HepG2 (cell line): ENCODE data around the gene PRXL2B. TPM values are rescaled to one million over a fixed set of nuclear protein-coding genes. Genes with fewer than 3 reads are reported as not detected.

Source experiments
- CHD2 ChIP-seq: IDR thresholded peaks from 2 replicates; pipeline ENCODE4 v1.6.1; 2011; ENCODE audit warnings: low read depth, low read length, improper control_type of control experiment
- GATA4 ChIP-seq: sonication (generic); IDR thresholded peaks from 2 replicates; pipeline ENCODE4 v1.6.1; 2016; ENCODE audit warnings: antibody characterized with exemption, low read depth, borderline replicate concordance
- HNRNPLL ChIP-seq: fragments of 200-400 bp; formaldehyde crosslinking; IDR thresholded peaks from 2 replicates; pipeline ENCODE4 v1.6.1; 2017; ENCODE audit warnings: mild to moderate bottlenecking, low read depth, low read length; ENCODE audit not compliant: poor library complexity, severe bottlenecking
- IKZF1 ChIP-seq: fragments of 450-650 bp; IDR thresholded peaks from 2 replicates; pipeline ENCODE4 v1.7.1; 2016
- LRRFIP1 ChIP-seq: sonication (generic); formaldehyde crosslinking; conservative IDR thresholded peaks from 2 replicates; pipeline ENCODE4 v1.4.0; 2020; ENCODE audit warnings: missing genetic modification reagents
- MTA1 ChIP-seq: sonication (generic); formaldehyde crosslinking; IDR thresholded peaks from 2 replicates; pipeline ENCODE4 v1.4.0; 2020; ENCODE audit warnings: missing genetic modification reagents, mild to moderate bottlenecking, borderline replicate concordance
- PHF8 ChIP-seq: sonication (generic); formaldehyde crosslinking; IDR thresholded peaks from 2 replicates; pipeline ENCODE4 v1.5.0; 2020; ENCODE audit warnings: missing genetic modification reagents
- PRDM15 ChIP-seq: sonication (generic); formaldehyde crosslinking; IDR thresholded peaks from 2 replicates; pipeline ENCODE4 v1.4.0; 2020; ENCODE audit warnings: missing genetic modification reagents
- REST ChIP-seq, 2 experiments: IDR thresholded peaks; 2 replicates each; pipeline ENCODE4 v1.6.1; 2011 to 2012; ENCODE audit warnings: low read length in 2 of 2, borderline replicate concordance in 1 of 2, low read depth in 1 of 2, mild to moderate bottlenecking in 1 of 2, moderate library complexity in 1 of 2
- SNAI1 ChIP-seq: sonication (generic); formaldehyde crosslinking; IDR thresholded peaks from 2 replicates; pipeline ENCODE4 v1.5.0; 2020; ENCODE audit warnings: mild to moderate bottlenecking, missing genetic modification reagents, borderline replicate concordance
- TAF1 ChIP-seq: sonication (generic); formaldehyde crosslinking; IDR thresholded peaks from 2 replicates; pipeline ENCODE4 v1.4.0; 2020; ENCODE audit warnings: missing genetic modification reagents
- TFDP2 ChIP-seq: sonication (generic); formaldehyde crosslinking; IDR thresholded peaks from 2 replicates; pipeline ENCODE4 v1.4.0; 2020; ENCODE audit warnings: missing genetic modification reagents
- YY1 ChIP-seq: IDR thresholded peaks from 2 replicates; pipeline ENCODE4 v1.6.1; 2011; ENCODE audit warnings: low read length, low read depth, moderate library complexity, mild to moderate bottlenecking; ENCODE audit not compliant: insufficient read depth, insufficient replicate concordance
- ZNF230 ChIP-seq: sonication (generic); formaldehyde crosslinking; IDR thresholded peaks from 2 replicates; pipeline ENCODE4 v1.4.0; 2020; ENCODE audit warnings: mild to moderate bottlenecking, missing genetic modification reagents
- ZNF30 ChIP-seq: sonication (generic); formaldehyde crosslinking; IDR thresholded peaks from 2 replicates; pipeline ENCODE4 v1.5.0; 2020; ENCODE audit warnings: mild to moderate bottlenecking, missing genetic modification reagents
- ZNF33B ChIP-seq: sonication (generic); formaldehyde crosslinking; IDR thresholded peaks from 2 replicates; pipeline ENCODE4 v1.5.1; 2020; ENCODE audit warnings: mild to moderate bottlenecking, missing genetic modification reagents
- ZNF343 ChIP-seq: sonication (generic); formaldehyde crosslinking; IDR thresholded peaks from 2 replicates; pipeline ENCODE4 v1.4.0; 2020; ENCODE audit warnings: mild to moderate bottlenecking, missing genetic modification reagents
- ZNF619 ChIP-seq: sonication (generic); formaldehyde crosslinking; IDR thresholded peaks from 2 replicates; pipeline ENCODE4 v1.4.0; 2020; ENCODE audit warnings: mild to moderate bottlenecking, missing genetic modification reagents
- ZNF761 ChIP-seq: sonication (generic); formaldehyde crosslinking; conservative IDR thresholded peaks from 2 replicates; pipeline ENCODE4 v1.4.0; 2020; ENCODE audit warnings: mild to moderate bottlenecking, missing genetic modification reagents
- ZNF878 ChIP-seq: sonication (generic); formaldehyde crosslinking; IDR thresholded peaks from 2 replicates; pipeline ENCODE4 v1.8.1; 2023; ENCODE audit warnings: mild to moderate bottlenecking, missing genetic modification reagents, moderate library complexity
- polyA plus RNA-seq, 8 experiments: library from polyadenylated mRNA; depleted of rRNA in 3 of 8; stranded (reverse) in 7 of 8; unstranded in 1 of 8; fragments of >200 nt; fragmentation: Illumina TruSeq in 4 of 8; extraction: Trizol in 4 of 8; gene quantifications; 2 replicates each; pipeline versions ENCODE4 v1.2.1 to v1.2.3, GENCODE V29; 2011 to 2016; ENCODE audit warnings: low read depth in 4 of 8, missing spikeins in 1 of 8, mixed read lengths in 1 of 8; ENCODE audit not compliant: insufficient read depth in 1 of 8
- total RNA-seq, 5 experiments: library from RNA; depleted of rRNA; stranded (reverse); fragments of >200 nt; fragmentation: Illumina TruSeq; extraction: Trizol; gene quantifications; 2 replicates each; pipeline ENCODE4 v1.2.3, GENCODE V29; 2016; ENCODE audit warnings: low read depth in 1 of 5

The PRXL2B gene
- total and polyA plus RNA-seq, 2 of the 13 experiments (the other 11 are each of a cell fraction or from before 2014, with no cell fraction given), result 16.8 to 22.1 TPM

- TF ChIP-seq ZNF33B (CRISPR knock-in tag), result 0 out of 2 replicates have a peak, but pooled peaks have one; percentile 25
- no peak for TF ChIP-seq LRRFIP1 (CRISPR knock-in tag)
- TF ChIP-seq ZNF30 (CRISPR knock-in tag), result no peak
- peak in 1 of 2 experiments; percentile 37; a peak in 1 of 4 replicates for TF ChIP-seq REST (IDR thresholded peaks at IDR 0.05; ENCODE audit: borderline replicate concordance in 1 of 2, low read depth in 1 of 2, low read length in 2 of 2)
- no peak for TF ChIP-seq ZNF619 (CRISPR knock-in tag)
- 0 out of 2 replicates have a peak, but pooled peaks have one; percentile 14 for TF ChIP-seq SNAI1 (CRISPR knock-in tag)
- 0 out of 2 replicates have a peak, but pooled peaks have one; percentile 24 for TF ChIP-seq PRDM15
- peak; percentile 37; the same call in 1 of the 2 replicates for TF ChIP-seq ZNF230 (CRISPR knock-in tag)
- TF ChIP-seq GATA4, result no peak
- TF ChIP-seq IKZF1, result no peak
- no peak for TF ChIP-seq CHD2
- peak; percentile 27; the same call in 1 of the 2 replicates for TF ChIP-seq TAF1 (CRISPR knock-in tag)
- TF ChIP-seq PHF8 (CRISPR knock-in tag), result peak; percentile 34; the same call in 1 of the 2 replicates
- TF ChIP-seq YY1, result peak; percentile 61
- no peak for TF ChIP-seq HNRNPLL
- no peak for TF ChIP-seq ZNF761 (CRISPR knock-in tag)
- TF ChIP-seq MTA1 (CRISPR knock-in tag), result no peak
- TF ChIP-seq ZNF343 (CRISPR knock-in tag), result no peak
- TF ChIP-seq ZNF878 (CRISPR knock-in tag), result no peak
- 0 out of 2 replicates have a peak, but pooled peaks have one; percentile 3 for TF ChIP-seq TFDP2 (CRISPR knock-in tag)
These were observed 30.3 kb upstream of the PRXL2B start, which contains the start of gene TNFRSF14 (continued) for GRCh38 chr1:2556277-2556677.
